GM12874 (cell line): Measurements from ENCODE around the gene TGFBR3.

ENCODE experiments used
- CTCF ChIP-seq: IDR thresholded peaks from 2 replicates; pipeline ENCODE4 v1.5.1; 2011; ENCODE audit warnings: low read depth, mild to moderate bottlenecking, control low read depth, low read length, moderate library complexity; ENCODE audit not compliant: insufficient read depth

Gene TGFBR3

DNA sequence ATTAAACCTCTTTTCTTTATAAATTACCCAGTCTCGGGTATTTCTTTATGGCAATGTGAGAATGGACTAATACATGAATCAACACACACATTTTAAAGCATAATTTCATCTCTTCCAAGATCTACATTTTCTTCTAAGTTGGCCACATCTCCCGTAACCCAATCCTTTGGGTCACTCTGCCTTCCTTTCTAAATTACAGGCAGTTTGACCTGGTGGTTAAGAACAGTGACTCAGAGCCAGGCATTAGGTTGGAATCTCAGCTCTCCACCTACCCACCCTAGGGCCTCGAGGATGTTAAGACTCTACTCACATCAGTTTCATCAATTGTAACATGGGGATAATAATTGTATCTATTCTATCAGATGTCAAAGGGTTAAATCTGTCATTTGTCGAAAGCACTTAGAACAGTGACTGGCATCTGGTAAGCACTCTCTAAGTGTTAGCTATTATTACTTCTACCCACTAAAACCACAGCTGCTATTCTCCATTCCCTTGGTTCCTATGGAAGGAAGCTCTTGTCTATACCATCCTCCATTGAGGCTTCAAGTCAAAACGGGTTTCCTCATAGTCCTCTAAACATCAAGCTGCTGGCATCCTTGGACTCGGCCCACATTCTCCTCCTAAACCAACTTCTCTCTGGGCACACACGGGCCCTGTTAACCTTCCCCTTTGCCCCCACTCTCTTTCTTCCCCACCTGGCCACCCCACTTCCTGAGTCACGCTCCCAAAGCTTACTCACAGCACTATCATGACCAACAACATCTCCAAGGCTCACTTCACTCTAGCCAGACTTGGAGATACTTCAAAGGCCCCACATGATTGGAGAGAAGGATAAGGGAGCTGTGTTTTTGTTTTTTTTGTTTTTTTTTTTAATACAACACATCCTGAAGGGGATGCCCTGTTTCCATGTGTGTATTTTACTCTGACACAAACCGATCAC lies 116.9 kb downstream of the TGFBR3 start:
- TF ChIP-seq CTCF, result no peak

- no peak for TF ChIP-seq CTCF
Measured at GRCh38 chr1:91768120-91768519, 117.8 kb downstream of the TGFBR3 start.

DNA sequence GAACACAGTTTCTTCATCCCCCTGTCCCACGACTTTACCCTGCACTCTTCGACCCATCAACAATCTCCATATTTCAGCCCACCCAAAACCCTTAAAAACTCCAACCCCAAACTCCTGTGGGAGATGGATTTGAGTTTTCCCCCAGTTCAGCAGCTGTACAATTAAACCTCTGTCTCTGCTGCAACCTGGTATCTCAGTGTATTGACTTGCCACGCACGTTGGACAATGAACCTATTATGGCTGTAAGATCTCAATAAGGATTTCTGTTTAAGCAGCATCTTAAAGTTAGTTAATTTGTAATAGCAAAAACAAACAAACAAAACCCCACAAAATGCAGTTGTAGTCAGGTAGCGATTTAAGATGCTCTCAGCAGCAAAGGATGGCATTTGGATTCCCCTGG lies 119.1 kb downstream of the TGFBR3 start:
- TF ChIP-seq CTCF, result no peak

DNA sequence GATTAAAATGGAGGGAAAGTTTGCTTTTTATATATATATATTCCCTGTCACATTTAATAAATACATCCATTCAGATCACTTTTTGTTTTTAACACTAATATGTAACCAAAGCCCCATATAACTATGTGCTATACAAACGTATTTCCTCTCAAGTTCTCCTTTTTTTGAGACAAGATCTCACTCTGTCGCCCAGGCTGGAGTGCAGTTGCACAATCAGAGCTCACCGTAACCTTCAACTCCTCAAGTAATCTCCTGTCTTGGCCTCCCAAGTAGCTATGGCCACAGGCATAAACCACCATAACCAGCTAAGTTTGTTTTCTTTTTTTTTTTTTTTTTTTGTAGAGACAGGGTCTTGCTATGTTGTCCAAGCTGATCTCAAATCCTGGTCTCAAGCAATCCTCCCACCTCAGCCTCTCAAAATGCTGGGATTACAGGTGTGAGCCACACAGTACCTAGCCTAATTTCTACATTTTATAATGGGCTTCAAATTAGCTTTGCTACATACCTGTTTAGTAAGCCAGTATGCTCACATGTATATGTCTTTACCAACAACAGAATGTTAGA lies 120.0 kb downstream of the TGFBR3 start:
- TF ChIP-seq CTCF, result no peak

- TF ChIP-seq CTCF, result no peak
Measured at GRCh38 chr1:91765293-91765692, 120.7 kb downstream of the TGFBR3 start.

- TF ChIP-seq CTCF, result no peak
Measured at GRCh38 chr1:91764471-91765115, 121.4 kb downstream of the TGFBR3 start.

GRCh38 chr1:91763252-91763651 lies 122.7 kb downstream of the TGFBR3 start:
- TF ChIP-seq CTCF, result no peak
